Placental pericyte (primary cell): ENCODE measurements around the gene DAB1. TPM values are rescaled to one million over a fixed set of nuclear protein-coding genes. Genes with fewer than 3 reads are reported as not detected.

ENCODE experiments used
- total RNA-seq: library from RNA; depleted of rRNA; stranded (reverse); fragments of >200 nt; gene quantifications from 2 replicates; pipeline ENCODE4 v1.2.3, GENCODE V29; 2012

DAB1 gene
- not detected in 2 replicates for total RNA-seq

DNA sequence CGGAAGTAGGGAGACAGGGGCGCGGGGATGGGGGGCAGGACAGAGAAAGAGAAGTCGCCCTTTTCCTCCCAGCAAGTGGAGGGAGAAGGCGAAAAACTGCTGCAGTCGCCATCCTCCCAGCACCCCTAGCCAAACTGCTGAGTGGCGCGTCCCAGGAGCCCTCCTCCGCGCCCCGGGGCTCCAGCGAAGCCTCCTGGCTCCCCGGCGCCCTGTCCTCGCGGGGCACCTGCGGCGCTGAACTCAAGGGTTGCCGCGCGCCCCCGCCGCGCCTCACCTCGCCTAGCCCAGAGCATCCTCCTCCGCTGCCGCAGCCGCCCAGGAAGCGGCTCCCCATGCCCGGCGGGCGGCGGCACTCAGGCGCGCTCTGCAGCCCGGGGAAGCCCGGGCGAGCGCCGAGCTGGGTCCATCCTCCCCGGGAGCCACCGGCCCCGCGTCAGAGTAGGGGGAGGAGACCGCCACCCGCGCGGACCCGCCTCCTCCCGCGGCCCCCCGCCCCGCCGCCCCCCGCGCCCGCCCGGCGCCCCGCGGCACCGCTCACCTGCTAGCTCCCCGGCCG is at the start of gene DAB1:
DAB1 (minus strand) TSS at position 405 of the 556 bp plus-strand sequence. CDS start 133,030 bp downstream, outside the sequence.

DNA sequence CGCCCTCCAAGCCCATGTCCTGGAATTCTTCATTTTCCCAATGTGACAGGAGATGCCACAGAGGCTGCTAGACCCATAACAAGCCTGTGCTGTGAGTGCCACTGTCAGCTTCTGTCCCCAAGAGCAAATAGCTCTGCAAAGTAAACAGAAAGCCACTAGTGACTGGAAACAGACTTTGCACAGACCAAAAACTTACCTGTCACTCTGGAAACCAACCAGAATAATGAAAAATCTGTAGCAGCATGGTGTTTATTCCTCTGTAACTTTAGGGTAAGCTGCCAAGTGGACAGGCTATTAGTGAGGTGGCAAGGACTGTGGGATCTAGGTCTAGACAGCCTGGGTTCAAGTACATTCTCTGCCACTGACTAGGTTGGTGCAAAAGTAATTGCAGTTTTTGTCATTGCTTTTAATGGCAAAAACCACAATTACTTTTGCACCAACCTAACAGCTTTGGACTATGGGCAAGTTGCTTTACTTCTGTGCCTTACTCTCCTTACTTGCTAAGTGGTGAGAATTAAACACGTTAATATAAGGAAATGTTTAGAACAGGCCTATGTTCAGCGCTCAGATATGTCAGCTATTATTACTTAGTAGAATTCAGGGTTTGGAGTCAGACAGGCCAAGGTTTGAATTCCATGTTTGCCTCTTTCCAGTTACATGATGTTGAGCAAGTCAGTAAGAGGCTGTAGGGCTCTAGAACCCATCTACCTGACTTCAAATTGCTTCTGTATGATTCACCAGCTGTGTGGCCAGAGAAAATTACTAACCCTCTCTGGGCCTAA is 457.8 kb downstream of the DAB1 start, which contains the start of gene C8B:
C8B (minus strand) TSS at position 100 of the 782 bp plus-strand sequence; CDS start at position 33, 67 bp downstream.

